CD4-positive, alpha-beta T cell treated with Interferon gamma for 1 hour (primary cell): ENCODE results near the gene KRT2.

Experiments
- DNase-seq: peaks from one replicate; pipeline ENCODE4 v3.0.0-alpha.2; 2020

The KRT2 gene

DNA sequence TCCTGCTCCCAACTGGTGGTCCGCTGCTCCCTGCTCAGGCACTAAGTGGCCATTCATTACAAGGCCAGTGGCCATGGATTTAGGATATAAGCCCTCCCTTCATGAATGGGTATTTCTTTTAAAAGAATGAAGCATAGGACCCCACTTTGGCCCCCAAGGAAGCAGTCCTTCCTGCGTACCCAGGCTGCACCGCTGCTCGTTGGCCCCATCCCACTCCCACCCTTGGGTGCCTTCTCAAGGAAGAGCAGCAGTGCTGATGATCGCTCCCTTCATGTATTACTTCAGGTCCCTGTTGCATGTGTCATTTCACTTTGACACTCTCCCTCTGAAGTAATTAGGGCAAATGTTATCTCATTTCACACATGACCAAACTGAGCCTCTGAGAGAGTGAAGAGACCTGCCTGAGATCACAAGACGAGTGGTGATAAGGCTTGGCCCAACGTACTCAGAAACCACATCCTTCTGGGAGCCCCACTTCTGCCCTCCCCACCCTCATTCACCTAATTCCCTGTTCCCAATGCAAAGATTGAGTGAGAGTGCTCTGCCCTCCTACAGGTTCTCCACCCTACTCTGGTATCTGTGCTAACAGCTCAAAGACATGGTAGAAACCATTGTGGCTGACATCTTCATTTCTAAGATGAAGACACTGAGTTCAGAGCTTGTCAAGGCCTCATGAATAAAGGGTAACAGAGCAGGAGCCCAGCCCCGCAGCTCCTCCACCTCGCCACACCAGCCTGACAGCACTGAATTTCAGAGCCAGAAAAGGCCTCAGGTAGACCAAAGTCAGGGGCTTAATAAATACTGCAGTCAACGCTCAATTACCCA, 10.3 kb upstream of the KRT2 start:
- DNase-seq = no peak

DNA sequence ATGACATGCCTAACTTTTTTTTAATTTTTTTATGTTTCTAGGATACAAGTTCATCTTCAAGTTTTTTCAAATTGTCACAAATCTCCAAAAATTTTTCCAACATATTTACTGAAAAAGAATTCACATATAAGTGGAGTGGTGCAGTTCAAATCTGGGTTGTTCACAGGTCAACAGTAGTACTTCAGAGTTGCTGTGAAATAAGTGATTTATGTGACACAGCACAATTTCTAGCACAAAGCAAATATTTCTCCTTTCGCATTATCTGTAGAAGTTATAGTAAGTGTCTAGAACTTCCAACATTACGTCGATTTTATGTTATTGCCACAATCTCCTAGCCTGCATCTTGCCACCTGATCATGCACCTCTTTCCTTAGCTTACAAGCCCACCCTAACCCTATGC, 9.7 kb upstream of the KRT2 start:
- DNase-seq = no peak

- DNase-seq = no peak
Observed at GRCh38 chr12:52660934-52661499, 9.0 kb upstream of the KRT2 start.

- DNase-seq = no peak
Observed at GRCh38 chr12:52659951-52660350, 7.9 kb upstream of the KRT2 start.

GRCh38 chr12:52659395-52659794, 7.4 kb upstream of the KRT2 start:
- no peak for DNase-seq

- no peak for DNase-seq
Observed at GRCh38 chr12:52658196-52658595, 6.2 kb upstream of the KRT2 start.

DNA sequence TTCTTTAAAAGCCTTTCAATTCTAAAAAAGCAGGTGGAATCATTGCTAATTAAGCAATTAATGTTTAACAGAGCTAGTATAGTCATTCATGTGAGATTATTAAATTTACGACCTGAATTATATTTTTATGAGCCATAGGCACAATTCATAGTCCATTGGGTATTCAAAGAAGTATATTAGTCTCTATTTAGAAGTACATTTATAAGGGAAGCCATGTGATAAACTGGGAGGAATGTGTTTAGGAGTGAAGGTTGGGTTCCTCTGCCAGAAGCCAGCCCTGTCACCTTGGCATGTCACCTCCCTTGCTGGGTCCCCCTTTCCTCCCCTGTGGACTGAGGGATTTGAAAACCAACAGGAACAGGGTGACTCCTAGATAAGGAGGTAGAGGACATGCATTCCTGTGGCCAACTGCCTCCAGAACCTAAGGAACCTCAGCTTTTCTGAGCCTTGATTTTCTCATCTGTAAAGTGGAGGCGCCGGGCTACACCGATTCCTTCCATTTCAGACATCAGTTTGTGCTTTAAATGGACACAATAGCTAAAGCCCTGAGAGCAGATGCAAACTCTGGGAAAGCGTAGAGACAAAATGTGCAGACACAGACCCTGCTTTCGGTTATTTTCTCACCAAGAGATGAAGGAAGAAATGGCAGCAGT, 5.4 kb upstream of the KRT2 start:
- DNase-seq = no peak

DNA sequence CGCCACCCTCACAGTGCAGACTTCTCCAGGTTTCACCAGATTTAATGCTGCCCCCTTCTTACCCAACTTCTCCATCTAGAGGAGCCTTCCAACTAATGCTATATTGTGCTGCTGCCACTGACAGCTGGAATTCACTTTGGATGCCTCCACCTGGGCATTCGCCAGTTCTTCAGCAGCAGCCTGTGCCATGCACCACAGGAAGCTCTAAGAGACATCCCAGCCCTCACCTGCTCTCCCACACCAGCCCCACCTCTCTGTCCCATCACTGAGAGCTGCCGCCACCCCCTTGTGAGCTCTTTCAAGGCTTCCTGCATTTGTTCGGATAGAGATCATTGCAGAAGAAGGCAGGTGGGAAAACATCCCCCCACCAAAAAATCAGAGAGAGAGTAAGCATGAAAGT, 4.6 kb upstream of the KRT2 start:
- DNase-seq = no peak

DNA sequence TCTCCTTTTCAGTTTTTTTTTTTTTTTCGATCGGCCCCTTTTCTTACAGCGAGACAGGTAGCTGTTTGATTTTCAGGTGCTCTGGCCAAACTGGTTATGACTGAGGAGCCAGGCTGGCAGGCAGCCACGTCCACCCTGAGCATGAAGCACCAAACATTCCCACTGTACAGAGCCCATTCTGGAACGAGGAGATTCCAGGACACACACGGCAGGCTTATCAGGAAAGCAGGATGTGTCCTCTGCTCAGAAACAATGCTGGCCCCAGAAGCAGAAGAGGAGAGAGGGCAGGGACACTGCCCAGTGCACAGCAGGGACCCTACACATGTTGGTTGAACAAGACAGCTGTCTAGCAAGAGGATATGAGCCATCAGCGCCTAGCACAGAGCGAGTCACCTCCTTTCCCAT, 3.7 kb upstream of the KRT2 start:
- DNase-seq = no peak

- DNase-seq = no peak
Observed at GRCh38 chr12:52655251-52655650, 3.2 kb upstream of the KRT2 start.

GRCh38 chr12:52650520-52651081, 1.4 kb downstream of the KRT2 start:
- DNase-seq = no peak

- DNase-seq = no peak
Observed at GRCh38 chr12:52649066-52649465, 2.9 kb downstream of the KRT2 start.

- no peak for DNase-seq
Observed at GRCh38 chr12:52648012-52648550, 3.9 kb downstream of the KRT2 start.

- DNase-seq = no peak
Observed at GRCh38 chr12:52647601-52648000, 4.4 kb downstream of the KRT2 start.

- no peak for DNase-seq
Observed at GRCh38 chr12:52646613-52647012, 5.4 kb downstream of the KRT2 start.

- no peak for DNase-seq
Observed at GRCh38 chr12:52645982-52646381, 6.0 kb downstream of the KRT2 start.

- DNase-seq = peak; percentile 71
Observed at GRCh38 chr12:52645120-52645761, 6.8 kb downstream of the KRT2 start.

DNA sequence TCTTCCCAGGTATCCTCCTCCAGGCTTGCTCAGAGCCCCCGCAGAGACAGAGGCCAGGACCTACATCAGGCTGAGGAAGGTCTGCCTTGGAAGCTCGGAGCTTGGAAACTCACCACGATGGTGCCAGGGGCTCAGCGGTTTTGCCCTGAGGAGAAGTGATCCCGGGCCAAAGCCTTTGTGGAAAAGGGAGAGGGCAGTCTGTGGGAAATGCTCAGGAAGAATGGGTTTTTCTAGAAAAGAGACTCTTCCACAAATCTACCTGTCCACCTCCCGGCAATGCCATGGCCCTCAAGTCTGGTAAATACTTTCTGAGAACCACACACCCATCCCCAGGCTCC, 8.0 kb downstream of the KRT2 start:
- no peak for DNase-seq

DNA sequence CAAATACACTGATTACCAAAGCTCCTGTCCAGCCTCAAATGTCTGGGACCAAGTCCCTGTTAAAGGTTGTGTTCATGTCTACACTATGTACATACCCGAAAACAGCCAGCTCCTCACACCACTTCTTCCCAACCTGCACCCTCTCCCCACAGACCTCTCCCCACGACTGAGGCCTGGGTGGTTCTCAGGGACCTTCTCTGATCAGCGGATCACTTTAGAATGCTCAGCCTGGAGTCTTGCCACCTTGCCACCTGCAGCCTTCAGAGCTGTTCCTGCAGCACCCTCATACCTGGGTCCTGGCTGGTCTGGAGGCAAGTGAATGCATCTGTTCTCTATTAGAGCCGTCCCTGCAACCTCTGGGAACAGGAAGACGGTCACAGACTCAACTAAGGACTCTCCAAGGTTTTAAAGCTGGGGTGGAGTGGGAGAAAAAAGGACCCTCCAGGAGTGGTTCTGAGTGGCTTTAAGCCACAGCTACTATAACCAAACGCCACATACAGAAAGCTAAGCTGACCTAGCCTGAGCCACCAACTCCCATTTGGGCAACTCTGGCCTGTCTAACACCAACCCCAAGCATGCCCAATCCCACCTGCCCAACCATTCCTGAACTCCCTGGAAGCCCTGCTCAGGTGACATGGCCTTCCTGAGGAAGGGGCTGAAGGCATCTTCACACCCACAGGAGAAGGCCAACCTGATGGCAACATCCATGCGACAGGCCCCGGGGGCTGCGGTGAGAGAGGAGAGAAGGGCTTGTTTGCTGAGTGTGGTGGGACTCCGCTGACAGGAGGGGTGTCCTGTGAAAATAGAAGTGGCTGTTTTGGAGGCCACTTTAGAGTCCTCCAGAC, 8.6 kb downstream of the KRT2 start:
- DNase-seq = no peak

DNA sequence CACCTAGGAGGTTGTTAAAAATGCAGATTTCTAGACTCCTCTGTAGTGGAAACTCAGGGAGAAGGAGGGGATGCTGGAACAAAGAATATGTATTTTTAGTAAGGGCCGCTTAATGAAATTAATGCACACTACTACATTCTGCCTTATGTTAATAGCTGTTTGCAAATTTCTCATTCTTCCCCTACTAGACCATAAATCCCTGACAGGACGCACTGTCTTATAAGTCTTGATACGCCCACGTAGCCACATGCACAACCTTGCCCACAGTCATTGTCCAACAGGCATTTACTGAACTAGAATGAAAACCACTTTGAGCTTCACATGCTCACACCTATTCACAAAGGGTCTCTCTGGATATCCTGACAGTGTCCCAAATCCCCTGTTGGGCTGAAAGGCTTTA, 10.5 kb downstream of the KRT2 start:
- DNase-seq = no peak

GRCh38 chr12:52637299-52637698, 14.7 kb downstream of the KRT2 start:
- no peak for DNase-seq

DNA sequence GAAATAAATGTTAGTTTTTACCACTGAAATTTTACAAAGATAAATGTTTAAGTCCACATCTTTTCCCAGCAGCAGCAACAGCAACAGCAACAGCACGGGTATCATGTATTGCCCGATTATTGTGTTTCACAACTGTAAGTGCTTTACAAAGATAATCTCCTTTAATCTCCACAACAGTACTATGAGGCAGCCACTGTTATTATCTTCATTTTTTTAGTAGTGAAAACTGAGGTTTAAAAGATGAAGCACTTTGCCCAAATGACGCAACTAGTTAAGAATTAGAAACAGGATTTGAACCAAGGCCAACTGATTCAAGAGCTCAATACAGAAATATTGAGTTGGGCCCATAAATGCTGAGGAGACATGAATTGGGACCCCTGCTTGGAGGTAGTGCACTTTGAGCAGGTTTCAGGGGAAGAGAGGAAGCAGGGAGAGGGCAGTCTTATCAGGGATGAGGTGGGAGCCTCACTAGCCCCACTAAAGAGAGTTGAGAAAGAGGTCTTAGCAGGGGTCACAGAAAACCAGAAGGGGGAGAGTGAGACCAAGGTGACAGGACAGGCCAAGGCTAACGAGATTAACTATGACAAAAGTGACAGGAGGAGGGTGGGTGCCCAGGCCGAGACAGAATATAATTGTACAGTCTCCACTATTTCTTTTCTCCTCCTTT, 15.3 kb downstream of the KRT2 start:
- DNase-seq = no peak
